Uterus (tissue), 2 donors: ENCODE results near the gene CFAP126.
"Not testable (repeated sequence)": the region's sequence is repeated elsewhere in the genome, so short reads cannot be mapped to it uniquely, and the experiment has no call there.

ENCODE experiments used
- CTCF ChIP-seq, 4 experiments: fragments of 200-600 bp in 2 of 4; fragments of 450-650 bp in 2 of 4; sonication (generic) in 2 of 4; IDR thresholded peaks; one replicate each; pipeline ENCODE4 v1.5.1; 2016 to 2019; ENCODE audit warnings: antibody characterized with exemption in 4 of 4, mild to moderate bottlenecking in 2 of 4, moderate library complexity in 1 of 4
- POLR2A ChIP-seq, 2 donors: fragments of 450-650 bp; IDR thresholded peaks; one replicate each; pipeline ENCODE4 v1.6.1; 2016; ENCODE audit warnings: antibody characterized with exemption in 2 of 2, mild to moderate bottlenecking in 1 of 2, moderate library complexity in 1 of 2

DNA sequence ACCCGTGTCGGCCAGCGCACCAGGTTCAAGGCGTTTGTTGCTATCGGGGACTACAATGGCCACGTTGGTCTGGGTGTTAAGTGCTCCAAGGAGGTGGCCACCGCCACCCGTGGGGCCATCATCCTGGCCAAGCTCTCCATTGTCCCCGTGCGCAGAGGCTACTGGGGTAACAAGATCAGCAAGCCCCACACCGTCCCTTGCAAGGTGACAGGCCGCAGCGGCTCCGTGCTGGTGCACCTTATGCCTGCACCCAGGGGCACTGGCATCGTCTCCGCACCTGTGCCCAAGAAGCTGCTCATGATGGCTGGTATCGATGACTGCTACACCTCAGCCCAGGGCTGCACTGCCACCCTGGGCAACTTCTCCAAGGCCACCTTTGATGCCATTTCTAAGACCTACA lies 38.9 kb upstream of the CFAP126 start:
- TF ChIP-seq CTCF, POLR2A (IDR thresholded peaks at IDR 0.05): not testable (repeated sequence)
